B cell (primary cell): ENCODE results near the gene GOLGA8M.
"Not testable (repeated sequence)": the region's sequence is repeated elsewhere in the genome, so short reads cannot be mapped to it uniquely, and the experiment has no call there.

ENCODE experiments used
- EZH2 ChIP-seq: IDR thresholded peaks from 2 replicates; pipeline ENCODE4 v1.6.1; 2012; ENCODE audit warnings: borderline replicate concordance, low read depth, mild to moderate bottlenecking, moderate library complexity, low read length; ENCODE audit not compliant: insufficient read depth, poor library complexity, severe bottlenecking
- TF ChIP-seq, protein P1 (sequence below): fragments of 200-600 bp; IDR thresholded peaks from one replicate; pipeline ENCODE4 v1.8.0; 2022; ENCODE audit warnings: antibody characterized with exemption, mild to moderate bottlenecking

DNA sequence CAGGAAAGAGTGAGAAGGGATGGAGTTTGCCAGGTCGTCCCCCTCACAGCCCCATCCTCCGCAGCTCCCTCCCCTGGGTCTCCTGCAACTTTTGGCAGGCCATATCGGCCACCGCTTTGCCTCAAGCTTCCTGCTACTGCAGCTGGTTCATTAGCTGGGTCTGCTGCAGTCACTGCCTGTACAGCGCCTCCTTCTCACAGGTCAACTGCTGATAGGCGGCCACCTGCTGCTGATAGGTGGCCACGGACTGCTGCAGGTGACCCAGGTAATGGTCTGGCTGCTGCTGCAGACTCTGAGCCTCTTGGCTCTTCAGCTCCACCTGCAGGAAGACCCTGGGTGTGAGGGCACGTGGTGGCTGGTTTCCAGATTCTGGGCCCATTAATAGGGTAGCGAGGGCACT lies 8.3 kb downstream of the GOLGA8M start:
- TF ChIP-seq, protein P1, sequence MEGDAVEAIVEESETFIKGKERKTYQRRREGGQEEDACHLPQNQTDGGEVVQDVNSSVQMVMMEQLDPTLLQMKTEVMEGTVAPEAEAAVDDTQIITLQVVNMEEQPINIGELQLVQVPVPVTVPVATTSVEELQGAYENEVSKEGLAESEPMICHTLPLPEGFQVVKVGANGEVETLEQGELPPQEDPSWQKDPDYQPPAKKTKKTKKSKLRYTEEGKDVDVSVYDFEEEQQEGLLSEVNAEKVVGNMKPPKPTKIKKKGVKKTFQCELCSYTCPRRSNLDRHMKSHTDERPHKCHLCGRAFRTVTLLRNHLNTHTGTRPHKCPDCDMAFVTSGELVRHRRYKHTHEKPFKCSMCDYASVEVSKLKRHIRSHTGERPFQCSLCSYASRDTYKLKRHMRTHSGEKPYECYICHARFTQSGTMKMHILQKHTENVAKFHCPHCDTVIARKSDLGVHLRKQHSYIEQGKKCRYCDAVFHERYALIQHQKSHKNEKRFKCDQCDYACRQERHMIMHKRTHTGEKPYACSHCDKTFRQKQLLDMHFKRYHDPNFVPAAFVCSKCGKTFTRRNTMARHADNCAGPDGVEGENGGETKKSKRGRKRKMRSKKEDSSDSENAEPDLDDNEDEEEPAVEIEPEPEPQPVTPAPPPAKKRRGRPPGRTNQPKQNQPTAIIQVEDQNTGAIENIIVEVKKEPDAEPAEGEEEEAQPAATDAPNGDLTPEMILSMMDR, result not testable (repeated sequence)
- TF ChIP-seq EZH2, result not testable (repeated sequence)
